ENCODE results near the gene GABBR2. TPM values are rescaled to one million over a fixed set of nuclear protein-coding genes. Genes with fewer than 3 reads are reported as not detected.

GABBR2 gene
- total and polyA plus RNA-seq, 9 of the 15 experiments (the other 6 are each of a cell fraction or from before 2014, with no cell fraction given) = 0.15 to 1.9 (median 0.32) TPM

DNA sequence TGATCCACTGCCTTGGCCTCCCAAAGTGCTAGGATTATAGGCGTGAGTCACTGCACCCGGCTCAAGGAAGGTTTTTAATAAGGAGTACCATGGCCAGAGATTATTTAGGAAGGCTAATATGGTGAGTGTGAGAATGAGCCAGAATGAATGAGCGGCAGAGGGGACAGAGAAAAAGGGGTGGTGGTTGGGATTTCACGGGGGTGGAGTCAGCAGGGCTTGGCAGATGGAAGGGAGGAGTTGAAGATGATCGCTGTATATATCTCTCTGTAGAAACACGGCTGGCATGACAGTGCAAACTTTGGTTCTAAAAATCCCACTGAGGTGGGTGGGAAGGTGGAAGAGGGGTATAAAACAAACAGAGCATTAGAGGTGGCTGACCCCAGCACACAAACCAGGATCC lies 276.6 kb downstream of the GABBR2 start (continued):
- TF ChIP-seq, protein P1, sequence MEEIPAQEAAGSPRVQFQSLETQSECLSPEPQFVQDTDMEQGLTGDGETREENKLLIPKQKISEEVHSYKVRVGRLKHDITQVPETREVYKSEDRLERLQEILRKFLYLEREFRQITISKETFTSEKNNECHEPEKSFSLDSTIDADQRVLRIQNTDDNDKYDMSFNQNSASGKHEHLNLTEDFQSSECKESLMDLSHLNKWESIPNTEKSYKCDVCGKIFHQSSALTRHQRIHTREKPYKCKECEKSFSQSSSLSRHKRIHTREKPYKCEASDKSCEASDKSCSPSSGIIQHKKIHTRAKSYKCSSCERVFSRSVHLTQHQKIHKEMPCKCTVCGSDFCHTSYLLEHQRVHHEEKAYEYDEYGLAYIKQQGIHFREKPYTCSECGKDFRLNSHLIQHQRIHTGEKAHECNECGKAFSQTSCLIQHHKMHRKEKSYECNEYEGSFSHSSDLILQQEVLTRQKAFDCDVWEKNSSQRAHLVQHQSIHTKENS (CRISPR knock-in tag; IDR thresholded peaks at IDR 0.05) = no peak
- TF ChIP-seq LEF1 (IDR thresholded peaks at IDR 0.05) (0 out of 2 replicates have a peak, but pooled peaks have one; percentile 12), EHMT2 (IDR thresholded peaks at IDR 0.05) (peak; percentile 57; the same call in 1 of the 2 replicates), ZNF431 (CRISPR knock-in tag; IDR thresholded peaks at IDR 0.05) (no peak), SMARCE1 (IDR thresholded peaks at IDR 0.05) (peak; percentile 13; the same call in 1 of the 2 replicates), SMARCA4 (IDR thresholded peaks at IDR 0.05) (0 out of 2 replicates have a peak, but pooled peaks have one; percentile 61), EGR1 (conservative IDR thresholded peaks at IDR 0.05) (peak; percentile 43; the same call in 1 of the 2 replicates), TRIM24 (IDR thresholded peaks at IDR 0.05) (peak in 1 of 2 experiments; percentile 23; a peak in 1 of 4 replicates), MAFK (IDR thresholded peaks at IDR 0.05; ENCODE audit: low read length) (peak; percentile 49; the same call in 1 of the 2 replicates), NFE2 (IDR thresholded peaks at IDR 0.05; ENCODE audit: low read depth) (peak; percentile 89), SLC30A9 (CRISPR knock-in tag; IDR thresholded peaks at IDR 0.05) (no peak), MAFG (tag; conservative IDR thresholded peaks at IDR 0.05) (peak; percentile 81), HDAC2 (IDR thresholded peaks at IDR 0.05) (0 out of 2 replicates have a peak, but pooled peaks have one; percentile 22), ZNF354B (CRISPR knock-in tag; IDR thresholded peaks at IDR 0.05) (no peak), HEY1 (CRISPR knock-in tag; IDR thresholded peaks at IDR 0.05; ENCODE audit: borderline replicate concordance) (no peak), HDAC1 (IDR thresholded peaks at IDR 0.05) (peak in 1 of 2 experiments; percentile 45; a peak in 1 of 4 replicates), TAL1 (IDR thresholded peaks at IDR 0.05) (peak; percentile 47; the same call in 1 of the 2 replicates), C11orf30 (IDR thresholded peaks at IDR 0.05; ENCODE audit: low read depth) (peak; percentile 88), EP300 (IDR thresholded peaks at IDR 0.05; ENCODE audit: low read length) (peak; percentile 38; the same call in 1 of the 2 replicates), MAFF (IDR thresholded peaks at IDR 0.05; ENCODE audit: low read length) (peak; percentile 55; the same call in 1 of the 2 replicates)
- TF ChIP-seq, protein P2, sequence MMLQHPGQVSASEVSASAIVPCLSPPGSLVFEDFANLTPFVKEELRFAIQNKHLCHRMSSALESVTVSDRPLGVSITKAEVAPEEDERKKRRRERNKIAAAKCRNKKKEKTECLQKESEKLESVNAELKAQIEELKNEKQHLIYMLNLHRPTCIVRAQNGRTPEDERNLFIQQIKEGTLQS (IDR thresholded peaks at IDR 0.05) = 0 out of 2 replicates have a peak, but pooled peaks have one; percentile 13
- TF ChIP-seq, protein P2 (CRISPR knock-in tag; conservative IDR thresholded peaks at IDR 0.05) = no peak
- TF ChIP-seq, protein P3, sequence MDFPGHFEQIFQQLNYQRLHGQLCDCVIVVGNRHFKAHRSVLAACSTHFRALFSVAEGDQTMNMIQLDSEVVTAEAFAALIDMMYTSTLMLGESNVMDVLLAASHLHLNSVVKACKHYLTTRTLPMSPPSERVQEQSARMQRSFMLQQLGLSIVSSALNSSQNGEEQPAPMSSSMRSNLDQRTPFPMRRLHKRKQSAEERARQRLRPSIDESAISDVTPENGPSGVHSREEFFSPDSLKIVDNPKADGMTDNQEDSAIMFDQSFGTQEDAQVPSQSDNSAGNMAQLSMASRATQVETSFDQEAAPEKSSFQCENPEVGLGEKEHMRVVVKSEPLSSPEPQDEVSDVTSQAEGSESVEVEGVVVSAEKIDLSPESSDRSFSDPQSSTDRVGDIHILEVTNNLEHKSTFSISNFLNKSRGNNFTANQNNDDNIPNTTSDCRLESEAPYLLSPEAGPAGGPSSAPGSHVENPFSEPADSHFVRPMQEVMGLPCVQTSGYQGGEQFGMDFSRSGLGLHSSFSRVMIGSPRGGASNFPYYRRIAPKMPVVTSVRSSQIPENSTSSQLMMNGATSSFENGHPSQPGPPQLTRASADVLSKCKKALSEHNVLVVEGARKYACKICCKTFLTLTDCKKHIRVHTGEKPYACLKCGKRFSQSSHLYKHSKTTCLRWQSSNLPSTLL (IDR thresholded peaks at IDR 0.05) = no peak
- TF ChIP-seq, protein P4, sequence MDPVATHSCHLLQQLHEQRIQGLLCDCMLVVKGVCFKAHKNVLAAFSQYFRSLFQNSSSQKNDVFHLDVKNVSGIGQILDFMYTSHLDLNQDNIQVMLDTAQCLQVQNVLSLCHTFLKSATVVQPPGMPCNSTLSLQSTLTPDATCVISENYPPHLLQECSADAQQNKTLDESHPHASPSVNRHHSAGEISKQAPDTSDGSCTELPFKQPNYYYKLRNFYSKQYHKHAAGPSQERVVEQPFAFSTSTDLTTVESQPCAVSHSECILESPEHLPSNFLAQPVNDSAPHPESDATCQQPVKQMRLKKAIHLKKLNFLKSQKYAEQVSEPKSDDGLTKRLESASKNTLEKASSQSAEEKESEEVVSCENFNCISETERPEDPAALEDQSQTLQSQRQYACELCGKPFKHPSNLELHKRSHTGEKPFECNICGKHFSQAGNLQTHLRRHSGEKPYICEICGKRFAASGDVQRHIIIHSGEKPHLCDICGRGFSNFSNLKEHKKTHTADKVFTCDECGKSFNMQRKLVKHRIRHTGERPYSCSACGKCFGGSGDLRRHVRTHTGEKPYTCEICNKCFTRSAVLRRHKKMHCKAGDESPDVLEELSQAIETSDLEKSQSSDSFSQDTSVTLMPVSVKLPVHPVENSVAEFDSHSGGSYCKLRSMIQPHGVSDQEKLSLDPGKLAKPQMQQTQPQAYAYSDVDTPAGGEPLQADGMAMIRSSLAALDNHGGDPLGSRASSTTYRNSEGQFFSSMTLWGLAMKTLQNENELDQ (CRISPR knock-in tag; IDR thresholded peaks at IDR 0.05; ENCODE audit: borderline replicate concordance) = no peak
- TF ChIP-seq, protein P5, sequence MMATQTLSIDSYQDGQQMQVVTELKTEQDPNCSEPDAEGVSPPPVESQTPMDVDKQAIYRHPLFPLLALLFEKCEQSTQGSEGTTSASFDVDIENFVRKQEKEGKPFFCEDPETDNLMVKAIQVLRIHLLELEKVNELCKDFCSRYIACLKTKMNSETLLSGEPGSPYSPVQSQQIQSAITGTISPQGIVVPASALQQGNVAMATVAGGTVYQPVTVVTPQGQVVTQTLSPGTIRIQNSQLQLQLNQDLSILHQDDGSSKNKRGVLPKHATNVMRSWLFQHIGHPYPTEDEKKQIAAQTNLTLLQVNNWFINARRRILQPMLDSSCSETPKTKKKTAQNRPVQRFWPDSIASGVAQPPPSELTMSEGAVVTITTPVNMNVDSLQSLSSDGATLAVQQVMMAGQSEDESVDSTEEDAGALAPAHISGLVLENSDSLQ (IDR thresholded peaks at IDR 0.05) = peak; percentile 46; the same call in 1 of the 2 replicates

Data from K562 (cell line).